ENCODE results near the gene CHST8.
"Not testable (repeated sequence)": the region's sequence is repeated elsewhere in the genome, so short reads cannot be mapped to it uniquely, and the experiment has no call there.

The CHST8 gene

DNA sequence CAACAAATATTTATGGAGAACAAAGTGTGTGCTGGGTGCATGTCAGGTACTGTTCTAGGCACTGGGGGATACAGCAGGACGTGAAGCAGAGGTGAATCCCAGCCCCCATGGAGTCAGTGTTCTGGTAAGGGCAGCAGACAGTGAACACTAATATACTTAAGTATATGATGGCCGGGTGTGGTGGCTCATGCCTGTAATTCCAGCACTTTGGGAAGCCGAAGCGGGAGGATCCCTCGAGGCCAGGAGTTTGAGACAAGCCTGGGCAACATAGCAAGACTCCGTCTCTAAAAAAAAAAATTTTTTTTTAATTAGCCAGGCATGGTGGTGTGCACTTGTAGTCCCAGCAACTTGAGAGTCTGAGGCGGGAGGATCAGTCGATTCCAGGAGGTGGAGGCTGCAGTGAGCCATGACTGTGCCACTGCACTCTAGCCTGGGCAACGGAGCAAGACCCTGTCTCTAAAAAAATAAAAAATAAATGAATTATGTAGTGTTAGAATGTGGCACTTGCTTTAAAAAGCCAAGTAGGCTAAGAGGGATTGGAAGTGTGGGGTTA is 22.6 kb downstream of the CHST8 start:
- no peak for DNase-seq (ENCODE audit: low spot score)

DNA sequence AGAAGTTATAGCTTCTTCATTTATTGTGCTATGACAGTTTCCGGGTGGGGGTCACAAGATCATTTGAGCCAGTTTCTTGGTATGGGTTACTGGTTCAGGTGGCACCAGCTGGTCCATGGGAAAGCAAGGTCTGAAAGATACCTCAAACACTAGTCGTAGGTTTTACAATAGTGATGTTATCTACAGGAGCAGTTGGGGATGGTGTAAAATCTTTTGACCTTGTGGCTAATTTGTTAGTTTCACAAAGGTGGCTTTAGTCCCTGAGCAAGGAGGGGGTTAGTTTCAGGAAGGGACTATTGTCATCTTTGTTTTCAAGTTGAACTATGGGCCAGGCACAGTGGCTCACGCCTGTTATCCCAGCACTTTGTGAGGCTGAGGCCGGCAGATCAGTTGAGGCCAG is 24.6 kb downstream of the CHST8 start:
- no peak for DNase-seq (ENCODE audit: low spot score)

DNA sequence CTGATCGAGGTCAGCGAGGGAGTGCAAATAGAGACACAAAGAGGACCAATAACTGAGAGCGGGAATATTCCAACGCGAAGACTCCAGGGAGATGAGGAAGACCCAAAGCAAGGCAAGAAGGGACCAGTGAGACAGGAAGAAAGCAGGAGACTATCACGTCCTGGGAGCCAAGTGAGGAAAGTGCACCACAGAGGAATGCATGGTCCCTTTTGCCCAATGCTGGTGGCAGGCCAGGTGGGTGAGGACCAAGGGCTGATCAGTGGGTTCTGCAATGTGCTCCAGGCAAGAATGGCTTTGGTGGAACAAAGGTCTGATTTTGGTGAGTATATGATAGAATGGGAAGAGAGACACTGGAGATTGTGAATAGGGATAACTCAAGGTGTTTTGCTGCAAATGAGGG is 25.4 kb downstream of the CHST8 start:
- DNase-seq (ENCODE audit: low spot score), result no peak

DNA sequence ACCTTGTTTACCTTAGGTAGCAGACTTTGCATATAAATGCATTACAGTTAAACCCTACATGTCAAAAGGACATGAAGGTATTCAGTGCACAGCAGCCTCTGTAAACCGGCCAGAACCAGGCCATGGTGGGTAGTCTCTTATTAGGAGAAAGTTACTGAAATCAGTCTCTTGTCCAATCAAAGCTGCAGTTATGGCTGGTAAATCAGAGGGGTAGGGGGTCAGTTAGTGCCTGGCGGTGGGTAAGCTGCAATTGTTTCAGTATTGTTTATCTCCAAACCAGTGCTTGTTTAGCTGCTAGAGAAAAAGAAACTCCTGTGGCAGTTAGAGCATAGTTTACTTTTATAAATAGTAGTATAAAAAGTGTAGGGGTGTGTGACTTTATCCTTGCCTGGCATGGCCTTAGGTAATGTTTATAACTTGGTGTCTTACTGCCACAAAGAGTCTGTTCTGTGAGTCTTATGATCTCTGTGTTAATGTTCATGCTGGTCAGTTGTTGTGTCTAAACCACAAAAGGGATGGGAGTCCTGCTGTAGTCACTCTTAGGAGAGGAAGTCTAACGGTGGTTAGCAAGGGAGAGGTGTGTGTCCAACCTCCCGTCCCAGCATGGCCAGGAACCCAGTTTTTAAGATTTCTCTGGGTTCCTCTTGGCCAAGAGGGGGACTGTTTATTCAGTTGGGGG is 28.0 kb downstream of the CHST8 start:
- peak; percentile 23 for DNase-seq (ENCODE audit: low spot score)

DNA sequence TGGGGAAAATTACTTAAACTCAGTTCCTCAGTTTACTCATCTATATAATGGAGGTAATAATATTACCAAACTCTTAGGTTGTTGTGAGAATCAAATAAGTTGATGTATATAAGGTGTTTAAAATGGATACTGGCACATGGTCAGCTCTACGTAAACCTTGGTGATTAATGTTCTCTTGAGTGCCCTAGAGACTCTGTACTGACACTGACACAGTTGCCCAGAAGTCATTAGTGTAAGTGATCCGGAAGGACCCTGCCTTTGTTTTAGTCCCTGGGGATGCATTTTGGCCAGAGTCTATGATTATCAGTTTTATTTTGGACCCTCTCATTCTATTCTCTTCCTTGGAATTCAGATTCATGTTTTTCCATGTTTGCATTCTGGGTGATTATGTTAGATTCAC is 31.9 kb downstream of the CHST8 start:
- DNase-seq (ENCODE audit: low spot score), result no peak

DNA sequence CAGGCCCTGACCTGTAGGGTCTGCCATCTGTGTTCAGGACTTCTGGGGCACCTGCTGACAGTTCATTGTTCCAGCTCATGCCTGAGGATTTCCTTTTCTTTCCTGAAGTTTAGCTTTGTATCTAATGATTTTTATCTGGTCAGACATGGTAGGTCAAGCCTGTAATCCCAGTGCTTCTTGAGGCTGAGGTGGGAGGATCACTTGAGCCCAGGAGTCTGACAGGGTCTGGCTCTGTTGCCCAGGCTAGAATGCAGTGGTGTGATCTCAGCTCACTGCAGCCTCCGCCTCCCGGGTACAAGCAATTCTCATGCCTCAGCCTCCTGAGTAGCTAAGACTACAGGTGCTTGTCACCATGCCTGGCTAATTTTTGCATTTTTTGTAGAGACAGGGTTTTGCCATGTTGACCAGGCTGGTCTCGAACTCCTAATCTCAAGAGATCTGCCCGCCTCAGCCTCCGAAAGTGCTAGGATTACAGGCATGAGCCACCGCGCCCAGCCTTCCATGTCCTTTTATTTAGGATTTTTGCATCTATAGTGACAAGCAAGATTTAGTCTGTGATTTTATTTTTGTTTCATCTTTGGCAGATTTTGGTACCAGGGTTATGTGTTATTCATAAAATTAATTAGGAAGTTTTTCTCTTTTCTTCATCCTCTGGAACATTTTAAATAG is 33.2 kb downstream of the CHST8 start:
- no peak for DNase-seq (ENCODE audit: low spot score)

DNA sequence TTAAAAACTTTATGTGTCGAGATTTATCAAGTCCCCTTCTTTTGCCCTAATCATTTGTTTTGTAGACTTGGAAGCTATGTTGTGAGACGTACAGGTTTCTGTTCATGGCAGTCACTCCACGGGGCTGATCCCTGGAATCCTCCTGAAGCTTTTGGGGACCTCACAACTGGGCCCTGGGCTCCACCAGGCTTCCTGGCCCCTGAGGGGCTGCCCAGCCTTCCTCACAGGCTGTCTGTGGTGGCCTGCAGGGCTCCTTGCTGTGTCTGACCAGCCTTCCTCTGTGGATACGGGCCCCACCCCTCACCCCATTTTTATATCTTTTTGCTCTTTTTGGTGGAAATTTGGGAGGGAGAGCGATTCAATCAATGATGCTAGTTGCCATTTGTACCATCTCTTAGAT is 38.1 kb downstream of the CHST8 start:
- no peak for DNase-seq (ENCODE audit: low spot score)

DNA sequence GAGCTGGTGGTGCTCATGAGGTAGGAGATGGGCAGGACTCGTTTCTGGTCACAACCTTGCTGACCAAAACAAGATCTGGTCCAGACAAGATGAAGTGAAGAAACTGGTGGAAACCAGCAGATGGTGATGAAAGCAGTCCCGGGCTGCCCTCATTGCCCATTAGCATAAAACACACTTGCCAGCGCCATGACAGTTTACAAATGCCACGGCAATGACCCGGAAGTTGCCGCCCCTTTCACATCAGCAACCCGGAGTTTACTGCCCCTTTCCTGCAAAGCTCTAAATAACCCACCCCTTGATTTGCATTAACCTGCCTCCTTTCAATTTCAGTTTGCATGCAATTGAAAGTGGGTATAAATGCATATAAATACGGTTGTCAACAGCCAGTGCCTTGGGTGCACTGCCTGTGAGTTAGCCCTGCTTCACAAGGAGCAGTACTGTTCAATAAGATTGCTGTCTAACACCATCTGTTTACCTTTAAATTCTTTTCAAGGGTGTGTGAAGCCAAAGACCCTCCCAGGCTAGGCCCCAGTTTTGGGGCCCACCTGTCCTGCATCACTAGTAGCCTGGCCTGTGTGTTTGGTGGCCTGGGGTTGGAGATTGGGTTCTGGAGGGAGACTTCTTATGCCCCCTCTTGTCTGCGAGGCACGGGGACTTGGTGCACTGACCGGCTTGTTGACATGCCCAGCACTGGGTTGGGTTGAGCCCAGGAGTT is 38.8 kb downstream of the CHST8 start:
- no peak for DNase-seq (ENCODE audit: low spot score)

DNA sequence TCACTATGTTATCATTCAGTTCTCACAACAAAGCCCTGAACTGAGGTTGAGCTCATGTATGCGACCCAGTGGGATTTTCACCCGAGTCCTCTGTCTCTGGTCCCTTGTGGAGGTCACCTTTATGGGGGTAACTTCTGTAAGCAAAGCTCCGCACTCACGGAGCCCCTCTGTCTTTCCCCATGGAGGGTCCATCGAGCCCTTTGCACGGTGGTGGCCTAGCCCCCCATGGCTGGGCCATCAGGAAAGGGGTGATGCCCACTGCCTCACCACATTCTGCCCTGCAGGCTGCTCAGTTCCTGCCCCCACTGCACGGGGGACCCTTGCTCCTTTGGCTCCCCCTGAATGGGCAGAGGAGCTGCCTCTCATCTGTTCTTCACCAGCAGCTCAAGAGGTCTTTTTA is 39.6 kb downstream of the CHST8 start:
- DNase-seq (ENCODE audit: low spot score), result no peak

DNA sequence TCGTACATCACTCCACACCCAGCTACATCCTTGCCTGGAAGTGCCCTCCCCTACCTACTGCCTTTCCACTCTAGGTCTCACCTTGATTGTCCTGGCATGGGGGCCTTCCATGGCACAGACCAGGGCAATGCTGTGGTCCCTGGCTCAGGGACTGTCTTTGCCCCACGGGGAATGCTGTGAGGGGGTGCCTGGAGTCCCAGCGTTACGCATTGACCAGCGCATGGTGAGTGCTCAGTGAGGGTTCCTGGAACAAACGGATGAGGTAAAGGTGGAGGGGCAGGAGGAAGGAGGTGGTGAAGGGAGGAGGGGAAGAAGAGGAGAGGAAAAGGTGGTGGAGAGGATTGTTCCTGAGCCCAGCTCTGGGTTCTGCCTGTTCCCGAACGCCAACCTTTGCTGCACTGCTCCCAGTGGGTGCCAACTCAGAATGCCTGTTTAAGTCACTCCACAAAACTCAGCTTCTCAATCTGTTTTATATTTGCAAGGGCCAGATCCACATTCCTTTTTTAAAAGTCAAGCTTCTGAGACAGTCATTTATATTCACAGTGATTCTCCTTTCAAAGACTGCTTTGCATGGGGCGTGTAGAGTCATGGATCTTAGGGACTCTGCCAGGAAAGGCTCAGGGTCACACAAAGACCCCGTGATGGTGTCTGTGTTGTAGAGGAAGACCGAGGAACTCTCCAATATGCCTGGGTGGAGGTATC is 40.8 kb downstream of the CHST8 start:
- DNase-seq (ENCODE audit: low spot score), result no peak

DNA sequence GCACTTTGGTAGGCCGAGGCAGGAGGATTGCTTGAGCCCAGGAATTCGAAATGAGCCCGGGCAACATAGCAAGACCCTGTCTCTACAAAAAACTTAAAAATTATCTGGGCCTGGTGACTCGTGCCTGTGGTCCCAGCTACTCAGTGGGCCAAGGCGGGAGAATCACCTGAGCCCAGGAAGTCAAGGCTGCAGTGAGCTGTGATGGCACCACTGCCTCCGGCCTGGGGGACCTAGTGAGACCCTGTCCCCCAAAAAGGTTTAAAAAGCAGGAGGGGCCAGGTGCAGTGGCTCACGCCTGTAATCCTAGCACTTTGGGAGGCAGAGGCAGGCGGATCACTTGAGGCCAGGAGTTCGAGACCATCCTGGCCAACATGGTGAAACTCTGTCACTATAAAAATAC is 41.6 kb downstream of the CHST8 start:
- not testable (repeated sequence) for DNase-seq (ENCODE audit: low spot score)

DNA sequence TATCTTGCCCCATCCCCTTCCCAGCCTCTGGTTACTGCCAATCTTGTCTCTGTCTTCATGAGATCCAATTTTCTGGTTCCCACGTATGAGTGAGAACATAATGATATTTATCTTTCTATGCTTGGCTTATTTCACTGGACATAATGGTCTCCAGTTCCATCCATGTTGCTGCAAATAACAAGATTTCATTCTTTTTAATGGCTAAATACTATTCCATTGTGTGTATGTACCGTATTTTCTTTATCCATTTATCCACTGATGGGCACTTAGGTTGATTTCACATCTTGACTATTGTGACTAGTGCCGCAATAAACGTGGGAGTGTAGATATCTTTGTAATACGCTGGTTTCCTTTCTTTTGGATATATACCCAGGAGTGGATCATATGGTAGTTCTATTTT is 43.0 kb downstream of the CHST8 start:
- DNase-seq (ENCODE audit: low spot score), result no peak

DNA sequence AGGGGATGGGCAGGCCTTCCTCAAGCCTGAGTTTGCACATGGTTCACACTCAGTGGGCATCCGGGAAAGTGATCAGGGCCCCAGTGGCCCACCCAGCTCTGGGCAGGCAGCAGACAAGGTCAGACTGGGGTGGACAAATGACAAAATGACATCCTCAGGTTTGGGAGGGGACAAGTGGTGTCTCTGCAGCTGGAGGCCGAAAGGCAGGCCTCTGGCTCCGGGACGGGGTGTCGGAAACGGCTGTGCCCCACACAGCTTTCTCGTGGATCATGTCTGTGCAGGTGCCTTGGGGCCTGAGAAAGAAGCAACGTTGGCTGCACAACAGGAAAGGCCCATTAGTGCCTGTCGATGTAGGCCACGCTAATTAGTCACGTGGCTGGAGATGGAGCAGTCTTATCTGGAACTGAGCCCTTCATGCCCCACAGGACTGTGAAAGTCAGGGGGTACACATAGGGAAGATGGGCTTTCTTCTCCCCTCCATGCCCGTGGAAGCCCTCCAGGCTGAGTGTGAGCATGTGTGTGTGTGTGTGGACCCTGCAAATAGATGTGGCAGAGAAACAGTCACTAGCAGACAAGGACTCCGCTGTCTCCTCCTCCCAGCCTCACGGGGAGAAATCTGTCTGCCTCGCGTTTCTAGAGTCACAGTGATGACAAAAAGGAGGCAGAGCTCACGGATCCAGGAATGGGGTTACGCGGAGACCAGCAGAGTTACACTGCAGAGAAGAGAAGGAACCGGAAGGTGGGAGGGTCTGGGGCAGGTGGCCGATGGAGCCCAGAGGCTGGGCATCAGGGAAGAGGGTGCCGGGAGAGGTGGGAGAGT is 44.2 kb downstream of the CHST8 start:
- no peak for DNase-seq (ENCODE audit: low spot score)

DNA sequence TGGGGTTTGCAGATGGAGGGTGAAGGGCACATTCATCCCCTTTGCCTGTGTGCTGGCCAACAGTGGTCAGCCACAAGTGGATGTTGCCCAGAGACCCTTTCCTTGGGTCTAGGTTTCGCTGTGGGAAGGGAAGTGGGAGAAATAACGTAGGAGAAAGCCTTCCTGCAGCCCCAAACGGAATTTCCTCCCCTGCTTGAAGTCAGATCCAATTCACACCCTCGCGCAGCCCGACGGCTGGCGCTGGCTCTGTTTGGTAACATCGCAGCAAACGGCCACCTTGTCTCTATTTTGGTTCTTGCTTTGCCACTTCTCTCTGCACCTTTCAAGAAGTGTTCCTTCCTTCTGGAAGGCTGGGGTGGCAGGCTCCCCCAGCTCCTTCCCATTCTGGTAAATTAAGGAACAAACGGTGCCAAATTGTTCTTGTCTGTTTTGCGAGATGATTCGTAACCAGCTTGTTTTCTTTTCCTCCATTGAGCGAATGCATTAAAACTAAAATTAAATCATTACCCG is 45.4 kb downstream of the CHST8 start:
- DNase-seq (ENCODE audit: low spot score), result no peak

DNA sequence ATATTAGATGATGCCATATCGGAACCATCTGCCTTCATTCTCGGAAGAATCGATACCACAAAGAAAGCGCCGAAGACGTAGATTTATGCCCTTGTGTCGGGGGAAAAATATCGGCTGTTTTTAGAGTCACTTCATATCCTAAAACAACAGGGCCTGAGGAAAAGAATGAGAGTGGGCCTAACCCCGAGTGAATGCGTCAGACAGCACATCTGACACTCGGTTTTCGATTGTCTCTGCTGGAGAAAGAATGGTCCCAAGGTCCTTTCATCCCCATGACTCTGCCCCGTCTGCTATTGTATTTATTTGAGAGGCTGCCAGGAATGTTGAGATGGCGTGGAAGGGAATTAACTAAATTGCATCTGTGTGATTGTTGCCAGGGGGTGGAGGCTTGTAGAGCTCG is 46.1 kb downstream of the CHST8 start:
- no peak for DNase-seq (ENCODE audit: low spot score)

DNA sequence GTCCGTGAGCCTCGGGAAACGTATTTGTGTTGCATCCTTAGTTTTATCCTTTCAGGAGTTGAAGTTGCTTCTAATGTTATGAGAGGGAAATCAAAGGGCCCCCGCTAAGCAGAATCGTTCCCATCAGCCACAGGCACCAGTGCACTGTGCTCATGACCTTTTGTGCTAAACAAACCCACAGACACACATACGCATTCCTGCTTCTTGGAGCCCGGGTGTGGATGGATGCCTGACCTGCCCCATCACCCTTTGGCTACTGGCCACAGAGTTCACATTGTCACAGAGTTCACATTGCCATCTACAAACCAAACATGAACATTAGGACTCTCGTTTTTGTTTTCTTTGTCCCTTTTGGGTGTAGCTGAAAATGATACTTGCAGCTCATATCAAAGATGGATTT is 47.2 kb downstream of the CHST8 start:
- DNase-seq (ENCODE audit: low spot score), result no peak

DNA sequence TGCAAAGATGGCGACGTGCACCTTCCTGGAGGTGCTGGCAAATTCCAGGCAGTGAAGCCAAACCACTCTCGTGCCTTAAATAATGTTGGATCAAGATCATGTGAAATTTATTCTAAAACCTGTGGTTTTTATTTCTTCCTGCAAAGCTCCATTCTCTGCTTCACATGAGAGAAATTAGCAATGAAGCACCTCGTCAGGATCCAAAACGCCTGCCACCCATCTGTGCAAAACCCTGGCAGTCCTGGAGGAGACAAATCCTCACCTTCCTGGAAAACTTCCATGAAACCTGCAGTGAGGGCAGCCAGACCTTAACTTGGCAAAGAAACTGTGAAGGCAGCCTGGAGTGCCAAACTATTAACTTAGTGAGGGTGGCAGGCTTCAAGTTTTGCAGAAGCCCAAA is 47.6 kb downstream of the CHST8 start:
- no peak for DNase-seq (ENCODE audit: low spot score)

DNA sequence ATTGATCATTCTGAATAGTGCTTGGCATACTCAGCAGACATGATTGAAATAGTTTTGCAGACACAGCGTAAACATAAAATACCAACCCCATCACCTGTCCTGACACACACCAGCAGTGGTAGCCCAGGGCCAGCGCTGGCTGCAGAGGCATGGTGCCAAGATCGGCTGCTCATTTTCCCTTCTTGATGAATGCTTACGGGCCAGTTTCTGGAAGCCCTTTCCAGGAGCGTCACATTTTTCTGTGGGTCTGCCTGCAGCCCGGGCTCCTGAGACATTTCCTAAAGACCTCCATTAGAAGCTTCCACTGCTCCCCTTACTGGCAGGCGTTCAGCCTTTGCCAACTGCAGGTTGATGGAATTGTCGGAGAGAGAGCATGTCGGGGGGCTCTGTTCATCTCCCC is 48.6 kb downstream of the CHST8 start:
- DNase-seq (ENCODE audit: low spot score), result no peak

DNA sequence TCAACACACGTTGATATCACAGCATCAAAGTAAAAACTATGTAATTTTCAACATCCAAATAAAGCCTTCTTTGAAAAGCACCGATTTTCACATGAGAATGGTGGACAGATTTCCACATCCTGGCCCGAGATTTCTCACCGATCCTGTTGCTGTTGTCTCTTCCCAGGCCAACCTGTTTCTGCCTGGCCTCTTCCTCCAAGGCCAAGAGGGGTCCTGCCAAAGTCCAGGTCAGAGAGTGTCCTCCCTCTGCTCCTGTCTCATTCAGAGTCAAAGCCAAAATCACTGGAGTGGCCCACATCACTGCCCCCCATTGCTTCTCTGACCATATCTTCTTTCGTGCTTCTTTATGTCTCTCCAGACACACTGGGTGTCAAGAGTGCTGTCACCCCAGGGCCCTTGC is 49.5 kb downstream of the CHST8 start:
- DNase-seq (ENCODE audit: low spot score), result no peak

DNA sequence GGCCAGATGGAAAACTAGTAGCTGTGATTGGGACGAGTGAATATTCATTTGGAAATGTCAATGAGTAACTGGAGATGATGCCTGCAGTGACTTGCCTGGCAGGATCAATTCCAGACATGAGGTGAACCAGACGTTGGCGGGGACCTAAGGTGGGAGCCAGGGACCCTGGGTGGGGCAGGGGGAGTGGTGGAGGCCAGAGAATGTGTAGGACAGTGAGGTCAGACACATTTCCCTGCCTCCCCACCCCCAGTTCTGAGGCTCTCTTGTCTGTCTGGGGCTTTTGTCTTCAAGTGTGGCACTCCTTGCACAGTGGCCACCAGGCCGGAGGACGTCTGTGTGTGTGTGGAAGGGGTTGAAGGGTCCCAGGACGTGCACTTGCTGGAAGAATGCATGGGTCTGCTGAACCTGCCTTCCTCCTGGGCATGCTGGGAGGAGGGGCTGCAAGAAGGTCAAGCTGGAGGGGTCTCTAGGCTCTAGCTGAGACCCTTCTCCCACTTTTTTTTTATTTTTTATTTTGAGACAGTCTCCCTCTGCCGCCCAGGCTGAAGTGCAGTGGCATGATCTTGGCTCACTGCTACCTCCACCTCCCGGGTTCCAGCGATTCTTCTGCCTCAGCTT is 51.6 kb downstream of the CHST8 start:
- DNase-seq (ENCODE audit: low spot score), result no peak

DNA sequence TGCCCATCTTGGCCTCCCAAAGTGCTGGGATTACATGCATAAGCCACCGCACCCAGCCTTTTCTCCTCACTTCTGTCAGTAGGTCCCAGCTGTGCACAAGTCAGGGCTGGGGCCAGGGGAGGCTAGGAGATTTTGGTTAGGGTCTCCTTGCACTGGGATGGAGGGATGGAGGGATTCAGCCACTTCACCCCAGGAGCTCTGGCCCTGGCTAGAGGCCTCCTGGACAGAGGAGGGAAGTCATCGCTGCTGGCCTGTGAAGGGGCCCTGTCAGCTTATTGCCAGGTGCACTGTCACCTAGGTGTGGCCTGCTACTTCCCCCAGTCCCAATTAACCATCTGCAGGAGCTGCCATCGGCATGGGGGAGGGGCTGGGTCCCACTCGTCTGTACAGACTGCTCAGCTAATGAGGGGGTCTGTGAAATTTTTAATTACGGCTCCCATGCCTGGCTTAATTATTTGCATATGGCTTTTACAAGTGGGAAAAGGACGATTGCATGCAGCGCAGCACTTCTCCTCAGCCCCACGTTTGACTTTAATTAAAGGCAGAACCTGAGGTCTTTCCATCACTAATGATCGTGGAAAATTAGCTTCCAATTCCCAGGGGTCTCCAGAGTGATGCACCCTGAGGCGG is 52.4 kb downstream of the CHST8 start:
- no peak for DNase-seq (ENCODE audit: low spot score)

All from SW480 (cell line).